Urothelium cell line (cell line): Measurements from ENCODE around the gene SPATA24.
"Not testable (repeated sequence)": the region's sequence is repeated elsewhere in the genome, so short reads cannot be mapped to it uniquely, and the experiment has no call there.

Source experiments
- DNase-seq: peaks from one replicate; pipeline ENCODE4 v3.0.0; 2011; ENCODE audit warnings: low spot score, mixed read lengths
- FAIRE-seq: peaks from 2 replicates; lab custom pipeline; 2011; peaks lifted over from hg19 to GRCh38; lab: Jason Lieb, UNC

SPATA24 gene

DNA sequence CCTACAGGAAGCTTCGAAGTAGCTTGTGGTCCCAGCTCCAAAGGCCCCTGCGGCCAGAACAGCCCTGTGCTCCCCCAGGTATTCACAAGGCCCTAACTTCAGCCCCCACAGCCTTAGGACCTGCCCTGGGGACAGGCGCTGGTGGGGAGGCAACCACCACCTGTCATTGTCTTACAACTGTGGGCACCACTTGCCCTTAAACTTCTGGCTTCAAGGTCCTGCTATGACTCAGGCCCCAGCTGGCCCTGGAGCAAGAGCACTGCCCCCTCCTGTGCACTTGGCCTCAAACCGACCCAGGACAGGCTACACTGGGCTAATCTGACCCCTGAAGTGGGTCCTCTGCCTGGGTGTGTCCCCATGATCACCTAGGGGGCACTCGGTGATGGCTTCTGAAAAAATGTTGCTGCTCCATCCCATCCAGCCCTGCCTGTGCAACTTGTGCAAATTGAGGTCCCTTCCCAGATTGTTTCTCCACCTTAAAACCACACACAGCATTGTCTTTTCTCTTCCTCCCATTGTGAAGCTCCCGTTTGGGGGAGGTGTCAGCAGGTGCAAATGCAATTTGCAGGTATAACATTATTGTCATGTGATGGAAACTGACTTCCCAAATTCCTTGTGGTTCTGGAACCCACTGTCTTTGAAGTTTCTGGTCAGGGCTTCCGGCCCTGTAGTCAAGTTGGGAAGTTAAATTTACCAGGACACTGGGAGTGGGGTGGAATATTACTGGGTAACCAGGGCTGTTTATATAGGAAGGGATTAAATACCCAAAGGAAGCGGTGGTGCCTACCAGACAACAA, 7.8 kb downstream of the SPATA24 start:
- DNase-seq (no peak), FAIRE-seq (no peak)

DNA sequence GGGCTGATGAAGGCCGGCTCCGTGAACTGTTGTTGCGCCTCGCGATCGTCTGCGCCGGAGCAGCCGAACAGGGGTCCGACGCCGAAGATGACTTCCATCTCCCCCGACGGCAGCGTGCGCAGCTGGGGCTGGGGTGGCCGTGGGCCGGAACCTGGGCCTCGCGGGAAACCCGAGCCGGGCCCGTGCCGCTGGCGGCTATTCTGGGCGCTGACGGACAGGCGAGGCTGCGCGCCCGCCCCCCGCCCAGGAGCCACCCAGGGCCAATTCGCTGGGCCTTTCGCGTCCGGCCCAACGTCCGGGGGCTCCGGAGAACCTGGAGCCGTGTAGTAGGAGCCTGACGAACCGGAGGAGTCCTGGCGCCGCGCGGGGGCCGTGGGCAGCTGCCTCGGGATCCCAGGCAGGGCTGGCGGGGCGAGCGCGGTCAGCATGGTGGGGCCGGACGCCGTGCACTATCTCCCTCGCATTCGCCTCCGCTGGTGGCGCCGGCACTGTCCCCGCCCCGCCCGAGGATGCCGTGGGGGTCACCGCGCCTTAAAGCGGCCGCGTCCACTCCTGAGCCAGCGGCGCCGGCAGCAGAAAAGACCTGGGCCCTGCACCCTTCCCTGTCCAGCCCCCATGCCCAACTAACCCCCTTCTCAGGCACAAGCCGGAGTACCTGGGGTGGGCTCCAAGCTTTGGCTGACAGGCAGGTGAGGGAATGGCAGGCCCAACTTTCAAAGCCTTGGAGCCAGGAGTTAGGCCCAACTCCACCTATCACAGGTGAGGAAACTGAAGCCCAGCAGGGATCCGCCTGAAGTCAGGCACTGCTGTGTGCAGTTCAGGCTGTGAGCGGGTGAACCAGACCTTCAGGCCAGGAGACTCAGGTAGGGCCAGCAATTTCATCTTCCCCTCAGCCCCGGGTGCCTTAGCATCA, 9.0 kb downstream of the SPATA24 start, which contains the start of gene PROB1:
Gene PROB1, minus strand, starts transcription at position 451 of the 913 bp plus-strand sequence. Its CDS starts 23 bp downstream, at position 428.
- no peak for FAIRE-seq

DNA sequence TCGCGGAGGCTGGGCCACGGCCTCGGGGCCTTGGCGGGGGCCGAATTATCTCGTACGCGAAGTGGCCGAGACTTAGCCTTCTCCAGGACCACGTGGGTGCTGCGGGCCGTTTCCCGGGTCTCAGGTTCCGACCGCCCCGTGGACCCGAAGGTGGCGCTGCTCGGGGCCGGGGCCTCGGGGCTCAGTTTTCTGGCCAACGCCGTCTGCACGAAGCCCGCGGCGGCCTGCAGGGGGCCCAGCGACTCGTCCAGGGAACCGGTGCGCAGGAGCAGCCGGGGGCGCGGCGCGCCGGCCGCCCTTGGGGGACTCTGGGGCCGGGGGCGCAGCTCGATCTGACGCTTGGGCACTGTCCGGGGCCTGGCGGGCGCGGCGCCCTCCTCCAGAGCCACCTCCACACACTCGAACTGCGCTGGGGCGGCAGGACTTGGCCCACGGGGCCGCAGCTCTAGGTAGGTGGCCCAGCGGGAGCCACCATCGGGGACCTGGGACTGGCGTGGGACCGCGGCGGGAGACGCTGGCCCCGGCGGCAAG, 9.7 kb downstream of the SPATA24 start:
- DNase-seq (no peak), FAIRE-seq (no peak)

More for the DNA sequence above, 9.0 kb downstream of the SPATA24 start, which contains the start of gene PROB1:
- no peak for DNase-seq

DNA sequence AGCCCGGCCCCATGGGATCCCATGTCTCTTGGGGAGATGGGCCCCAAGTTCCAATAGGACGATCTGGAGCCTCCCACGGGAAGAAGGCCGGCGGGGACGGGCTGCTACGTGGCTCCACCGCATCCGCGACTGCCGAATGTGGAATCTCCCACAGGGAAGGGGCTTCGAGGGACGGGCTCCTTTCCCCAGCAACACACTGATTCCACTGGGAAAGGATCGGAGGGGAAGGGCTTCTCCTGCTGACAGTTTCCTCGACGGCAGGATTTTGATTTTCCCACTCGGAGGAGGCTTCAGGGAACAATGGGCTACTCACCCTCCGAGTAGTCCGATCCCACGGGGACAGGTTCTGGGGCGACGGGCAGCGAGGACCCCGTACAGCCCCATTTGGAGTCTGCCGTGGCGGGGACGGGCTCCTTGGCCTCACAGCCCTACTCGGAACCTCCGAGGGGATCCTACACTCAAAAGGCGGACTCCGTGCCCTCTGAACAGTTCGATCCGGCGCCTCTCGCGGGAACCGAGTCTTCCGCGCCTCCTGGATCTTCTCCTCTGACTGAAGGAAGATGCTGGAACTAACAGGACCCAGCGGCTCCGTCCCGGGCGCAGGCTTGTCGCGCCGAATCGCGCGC, 10.3 kb downstream of the SPATA24 start:
- DNase-seq: no peak

DNA sequence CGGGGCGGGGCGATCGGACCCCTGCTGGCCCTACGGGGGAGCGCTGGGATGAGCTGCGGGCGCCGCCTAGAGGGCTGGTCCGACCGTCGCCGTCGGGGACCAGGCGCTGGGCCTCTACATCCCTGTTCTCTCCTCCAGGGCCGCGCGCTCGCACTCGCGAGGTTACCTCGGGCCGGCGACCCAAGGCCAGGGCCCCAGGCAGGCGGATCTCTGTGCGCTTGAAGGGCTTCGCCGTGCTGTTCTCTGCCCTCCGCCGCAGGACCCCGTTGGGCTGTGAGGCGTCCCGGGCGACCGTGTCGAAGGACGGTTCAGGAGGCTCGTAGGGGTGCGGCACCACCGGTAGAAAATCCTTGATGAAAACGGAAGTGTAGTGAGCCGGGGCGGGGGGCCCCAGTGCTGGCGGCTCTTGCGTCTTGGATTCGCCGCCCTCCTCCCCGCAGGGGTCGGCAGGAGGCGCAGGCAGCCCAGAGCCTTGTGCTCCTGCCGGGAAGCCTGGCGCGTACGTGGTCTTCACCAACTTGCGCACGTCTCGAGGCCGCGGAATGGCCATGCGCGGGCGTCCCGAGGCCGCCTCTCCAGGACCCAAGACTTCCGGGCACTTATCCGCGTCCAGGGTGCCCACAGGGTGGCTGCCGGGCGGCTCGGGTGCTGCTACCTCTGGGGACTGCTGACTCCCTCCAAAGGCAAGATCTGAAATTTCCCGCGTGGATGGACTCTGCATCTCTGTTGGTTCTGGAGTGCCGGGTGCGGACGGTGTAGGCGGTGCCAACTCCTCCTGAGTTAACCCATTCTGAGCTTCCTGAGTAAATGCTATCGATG, 11.0 kb downstream of the SPATA24 start:
- DNase-seq: no peak
- FAIRE-seq: no peak

More for the DNA sequence above, 10.3 kb downstream of the SPATA24 start:
- FAIRE-seq: no peak

DNA sequence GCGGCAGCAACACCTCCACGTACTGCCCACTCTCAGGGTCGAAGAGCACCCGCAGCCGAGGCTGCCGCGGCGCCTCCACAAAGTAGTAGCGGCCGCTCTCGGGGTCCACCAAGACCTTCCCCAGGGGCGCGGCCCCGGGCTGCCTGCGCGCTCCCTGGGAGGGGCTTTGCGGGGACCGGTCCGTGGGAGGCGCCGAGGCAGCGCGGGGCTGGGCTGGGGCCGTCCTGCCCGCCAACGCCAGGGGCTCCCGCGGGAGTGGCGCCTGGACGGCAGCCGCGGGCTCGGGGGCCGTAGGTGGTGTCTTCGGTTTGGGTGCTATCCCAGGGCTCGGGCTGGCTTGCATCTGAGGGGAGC, 11.6 kb downstream of the SPATA24 start:
- no peak for FAIRE-seq
- DNase-seq: no peak

DNA sequence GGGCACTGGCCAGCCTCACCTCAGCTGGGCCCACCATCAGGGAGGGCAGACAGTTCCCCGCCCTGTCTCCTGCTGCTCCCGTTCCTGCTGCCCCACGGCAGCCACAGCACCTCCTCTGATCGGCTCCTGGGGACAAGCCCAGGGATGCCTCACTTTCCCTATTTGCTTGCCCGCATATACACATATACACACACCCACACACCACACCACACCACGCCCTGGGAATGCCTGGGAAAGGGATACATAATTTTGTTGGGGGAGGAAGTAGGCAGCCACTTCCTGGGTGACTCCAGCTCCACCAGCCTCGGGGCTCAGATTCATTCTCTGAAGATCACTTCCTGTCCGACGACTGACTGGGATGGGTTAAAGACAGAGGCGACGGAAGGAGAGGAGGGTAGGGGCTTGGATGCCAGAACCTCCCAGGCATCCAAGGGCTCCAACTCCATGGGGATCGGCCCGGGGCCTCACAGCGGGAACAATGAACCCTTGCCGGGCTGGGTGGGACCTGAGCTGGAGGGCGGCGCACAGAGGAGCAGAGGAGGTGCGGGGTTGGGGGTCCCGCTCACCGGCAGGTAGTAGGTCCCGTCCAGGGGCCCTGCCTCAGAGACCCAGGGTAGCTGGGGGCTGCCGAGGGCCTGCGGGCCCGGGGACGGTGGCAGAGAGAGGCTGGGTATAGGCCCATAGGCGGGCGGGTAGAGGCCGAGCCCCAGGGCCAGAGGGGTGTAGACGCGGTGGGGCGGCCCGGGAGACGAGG, 12.1 kb downstream of the SPATA24 start:
- DNase-seq (no peak), FAIRE-seq (no peak)

DNA sequence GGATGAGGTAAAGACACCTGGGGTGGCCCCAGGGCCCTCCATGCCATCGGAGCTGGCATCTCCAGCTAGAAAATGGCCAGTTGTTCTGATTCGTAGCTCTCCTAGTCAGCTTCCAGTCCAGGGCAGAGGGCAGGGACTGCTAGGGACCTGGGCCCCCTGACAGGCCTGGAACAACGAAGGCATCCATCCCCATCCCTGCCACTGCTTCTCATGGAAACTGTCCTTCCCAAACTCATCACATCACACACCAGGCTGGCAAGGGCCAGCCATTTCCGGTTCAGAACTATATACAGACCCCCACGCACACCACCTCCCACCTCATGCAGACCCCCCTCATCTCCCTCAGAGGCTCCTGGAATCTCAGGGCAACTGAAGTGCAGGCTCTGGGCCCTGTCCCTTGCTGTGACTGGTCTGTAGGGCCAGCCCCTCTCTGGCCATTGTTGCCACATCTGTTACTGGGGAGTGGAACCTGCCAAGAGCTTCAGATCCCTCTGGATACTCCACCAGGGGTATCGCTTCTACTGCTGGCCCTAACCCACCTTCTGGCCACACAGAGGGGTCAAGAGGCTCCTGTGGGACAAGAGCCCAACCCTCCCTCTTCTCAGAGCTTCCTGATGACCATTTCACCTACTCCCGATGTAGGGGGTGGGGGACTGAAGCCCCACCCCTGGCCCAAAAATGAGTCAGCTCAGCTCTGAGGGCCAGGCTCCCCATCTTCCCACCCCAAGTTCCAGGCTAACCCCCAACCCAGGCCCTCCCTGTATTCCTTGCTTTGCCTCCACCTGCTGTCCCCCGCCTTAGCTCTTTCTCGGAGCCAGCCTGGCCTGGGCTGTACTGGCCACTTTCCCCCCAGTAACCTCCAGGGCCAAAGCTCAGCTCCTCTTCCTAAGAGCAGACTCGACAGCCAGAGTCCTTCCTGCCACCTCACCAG, 13.0 kb downstream of the SPATA24 start:
- DNase-seq (no peak), FAIRE-seq (no peak)

DNA sequence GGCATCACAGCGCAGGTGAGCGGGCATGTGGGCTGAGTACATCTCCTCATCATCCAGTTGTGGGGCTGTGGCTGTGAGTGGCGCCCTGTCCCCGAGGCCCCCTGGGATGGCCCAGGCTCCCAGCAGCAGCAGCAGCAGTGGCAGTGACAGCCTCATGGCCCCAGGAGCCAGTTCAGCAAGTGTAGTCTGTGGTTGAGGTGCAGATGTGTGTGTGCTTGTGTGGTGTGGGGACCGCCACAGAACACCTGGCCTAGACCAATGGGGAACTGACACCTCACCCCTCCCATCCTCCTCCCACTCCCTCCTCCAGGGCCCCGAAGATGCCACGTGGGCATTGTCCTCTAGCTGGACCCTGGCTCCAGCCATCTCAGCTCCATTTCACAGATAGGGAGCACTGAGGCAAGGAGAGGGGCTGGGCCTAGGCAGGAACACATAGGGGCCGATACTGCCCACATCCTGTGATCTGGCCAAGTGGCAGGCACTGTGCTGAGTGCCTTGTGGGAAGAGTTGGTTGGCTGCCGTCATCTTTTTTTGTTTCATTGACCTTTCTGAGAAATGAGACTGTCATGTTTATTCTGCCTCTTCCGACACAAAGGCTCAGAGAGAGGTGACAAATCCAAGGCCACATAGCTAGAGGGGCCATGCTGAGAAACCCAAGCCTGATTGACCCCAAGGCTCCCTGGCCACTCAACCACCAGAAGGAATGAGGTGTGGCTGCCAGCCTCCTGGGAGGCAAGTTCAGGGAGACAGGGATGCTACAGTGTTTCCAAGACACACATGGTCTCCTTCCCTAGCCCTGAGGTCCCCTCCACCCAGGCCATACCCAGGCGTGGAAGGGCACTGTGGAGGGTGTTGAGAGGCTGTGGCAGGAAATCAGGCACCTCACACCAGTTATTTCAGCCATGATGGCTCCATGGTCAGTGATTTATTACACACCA, 13.9 kb downstream of the SPATA24 start, which contains the start of gene MZB1:
Gene MZB1, minus strand, starts transcription at position 213 of the 938 bp plus-strand sequence. Its CDS starts 57 bp downstream, at position 156.
- no peak for FAIRE-seq
- DNase-seq: no peak

DNA sequence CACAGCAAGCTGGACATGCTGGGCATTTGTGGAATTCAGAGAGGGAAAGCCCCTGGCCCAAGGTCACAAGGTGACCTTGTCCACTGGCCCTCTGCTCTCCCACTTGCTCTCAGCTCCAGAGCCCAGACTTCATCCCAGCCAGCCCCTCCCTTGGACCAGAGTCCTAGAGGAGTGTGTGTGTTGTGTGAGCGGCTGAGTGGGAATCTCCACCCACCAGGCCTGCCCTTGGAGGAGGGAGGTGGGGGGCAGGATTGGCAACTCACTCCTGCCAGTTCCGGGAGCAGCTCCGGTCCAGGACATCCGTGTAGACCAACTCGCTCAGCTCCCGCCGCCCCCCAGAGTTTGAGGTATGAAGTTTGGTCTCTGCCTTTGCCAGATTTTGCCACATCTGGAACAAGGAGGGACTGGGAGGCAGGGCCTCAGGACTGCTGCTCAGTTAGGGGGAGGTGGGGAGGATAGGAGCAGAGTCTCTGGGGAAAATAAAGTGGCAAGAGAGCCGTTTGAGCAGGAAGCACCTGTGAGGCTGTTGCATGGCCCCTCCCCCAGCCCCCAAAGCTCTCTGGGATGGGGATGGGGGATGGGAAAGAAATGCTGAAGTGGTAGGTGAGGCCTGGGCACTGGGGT, 15.6 kb downstream of the SPATA24 start:
- DNase-seq: no peak
- FAIRE-seq: no peak

DNA sequence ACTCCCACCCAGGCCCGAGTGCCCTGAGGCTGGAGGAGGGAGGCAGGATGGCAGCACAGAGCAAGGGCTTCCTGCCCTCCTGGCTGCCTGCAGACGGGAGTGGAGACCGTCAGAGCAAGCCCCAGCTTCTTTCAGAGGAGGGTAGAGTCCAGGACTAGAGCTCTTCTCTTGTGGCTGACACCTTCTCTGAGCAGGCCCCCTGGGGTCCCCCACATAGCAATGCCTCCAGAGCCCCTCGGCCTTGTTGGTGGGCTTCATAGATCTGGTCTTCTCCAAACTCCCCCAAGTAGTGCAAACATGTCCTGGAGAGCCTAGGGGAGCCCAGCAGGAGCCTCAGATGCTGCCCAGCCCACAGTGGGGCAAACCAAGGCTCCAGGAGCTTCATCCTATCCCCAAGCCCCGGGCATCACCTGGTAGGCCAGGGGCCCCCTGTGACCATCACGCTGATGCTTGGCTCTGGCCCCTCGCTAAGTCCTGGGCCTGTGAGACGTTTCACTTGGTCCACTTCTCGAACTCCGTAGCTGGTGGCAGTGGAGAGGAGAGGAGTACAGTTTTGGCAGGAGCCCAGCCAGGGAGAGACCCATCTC, 16.2 kb downstream of the SPATA24 start:
- no peak for DNase-seq
- no peak for FAIRE-seq

DNA sequence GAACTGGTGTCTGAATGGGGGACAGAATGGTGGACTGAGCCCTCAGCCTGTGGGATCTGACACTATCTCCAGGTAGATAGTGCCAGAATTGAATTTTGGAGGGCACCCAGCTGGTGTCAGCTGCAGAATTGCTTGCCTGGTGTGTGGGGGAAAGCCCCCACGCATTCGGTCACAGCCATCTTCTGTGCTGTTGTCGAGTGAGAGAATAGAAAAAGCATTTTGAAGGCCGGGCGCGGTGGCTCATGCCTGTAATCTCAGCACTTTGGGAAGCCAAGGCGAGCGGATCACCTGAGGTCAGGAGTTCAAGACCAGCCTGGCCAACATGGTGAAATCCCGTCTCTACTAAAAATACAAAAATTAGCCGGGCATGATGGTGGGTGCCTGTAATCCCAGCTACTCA, 16.9 kb downstream of the SPATA24 start:
- not testable (repeated sequence) for DNase-seq, FAIRE-seq

DNA sequence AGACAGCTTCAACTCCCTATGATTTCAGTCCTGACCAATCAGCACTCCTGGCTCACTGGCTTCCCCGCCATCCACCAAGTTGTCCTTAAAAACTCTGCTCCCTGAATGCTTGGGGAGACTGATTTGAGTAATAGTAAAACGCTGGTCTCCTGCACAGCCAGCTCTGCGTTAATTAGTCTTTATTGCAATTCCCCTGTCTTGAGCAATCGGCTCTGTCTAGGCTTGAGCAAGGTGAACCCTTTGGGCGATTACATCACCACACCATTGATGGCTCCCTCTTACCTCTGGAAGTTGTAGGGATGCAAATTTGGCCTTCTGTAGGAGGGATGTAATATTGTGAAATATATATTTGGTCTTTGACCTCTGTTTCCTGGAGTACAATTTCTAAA, 17.8 kb downstream of the SPATA24 start:
- no peak for FAIRE-seq
- no peak for DNase-seq

DNA sequence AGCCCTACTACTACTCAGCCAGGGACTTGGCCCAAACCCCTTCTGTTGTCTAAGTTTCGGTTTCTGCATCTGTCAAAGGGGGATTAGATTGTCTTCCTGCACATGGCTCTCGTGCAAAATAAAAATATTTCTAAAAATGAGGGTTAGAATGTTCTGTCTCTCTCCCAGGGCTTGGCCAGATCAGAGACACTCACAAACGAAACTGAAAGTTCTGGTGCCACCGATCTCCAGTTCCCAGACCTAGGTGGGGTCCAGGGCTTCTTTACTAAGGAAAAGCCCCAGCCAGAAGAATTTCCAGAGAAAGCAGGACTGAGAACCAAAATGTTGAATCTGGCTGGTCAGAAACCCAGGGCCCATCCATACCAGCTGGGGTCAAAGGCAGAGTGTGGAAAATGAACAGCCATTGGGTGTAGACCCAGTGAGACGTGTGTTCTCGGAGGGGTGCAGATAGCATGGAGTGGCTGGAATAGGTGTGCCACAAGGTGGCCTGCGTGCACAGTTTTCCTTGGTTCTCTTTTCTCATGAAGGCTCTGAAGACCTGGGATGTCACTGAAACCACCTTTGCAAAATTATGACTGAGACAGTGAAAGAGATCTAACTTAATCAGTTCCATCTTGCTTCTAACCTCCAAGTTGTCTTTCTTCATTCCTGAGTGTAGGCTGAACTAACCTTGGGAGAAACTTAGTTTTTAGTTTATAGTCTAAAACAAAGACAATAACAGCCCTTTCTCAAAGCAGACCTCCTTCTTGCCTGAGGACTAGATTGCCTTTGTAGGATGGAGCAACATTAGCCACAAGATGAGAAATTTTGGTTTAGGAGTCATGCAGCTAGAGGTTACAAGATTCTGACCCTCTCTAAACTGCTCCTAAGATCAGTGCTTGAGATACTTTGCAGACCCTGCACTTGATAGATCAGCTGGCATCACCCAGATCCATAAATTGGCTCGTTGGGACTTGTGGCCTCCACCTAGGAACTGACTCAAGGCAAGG, 18.5 kb downstream of the SPATA24 start:
- FAIRE-seq: no peak
- peak; percentile 31 for DNase-seq

DNA sequence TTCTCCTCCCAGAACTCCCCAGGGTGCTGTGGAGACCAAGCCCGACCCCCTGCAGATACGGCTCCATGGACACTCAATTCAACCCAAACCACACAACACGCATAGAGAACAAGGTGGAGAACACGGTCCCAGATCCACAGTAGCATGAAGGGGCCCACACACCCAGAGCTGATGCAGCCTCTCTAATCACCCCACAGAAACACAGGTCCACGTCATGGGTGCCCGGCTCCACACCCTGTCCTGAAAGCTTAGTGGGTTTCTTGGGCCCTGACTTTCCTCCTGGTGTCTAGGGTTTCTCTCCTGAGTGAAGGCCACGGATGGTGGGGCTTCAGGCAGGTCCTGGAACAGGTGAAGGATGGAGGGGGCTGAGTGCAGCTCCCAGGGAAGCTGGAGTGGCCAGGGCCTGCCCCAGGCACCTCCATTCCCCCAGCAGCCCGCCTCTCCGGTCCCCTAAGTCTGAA, 19.3 kb downstream of the SPATA24 start:
- no peak for DNase-seq
- FAIRE-seq: no peak
